Measurements from ENCODE around the gene NFATC2IP. TPM values are rescaled to one million over a fixed set of nuclear protein-coding genes. Genes with fewer than 3 reads are reported as not detected.

The NFATC2IP gene
- total and polyA plus RNA-seq, 2 of the 8 experiments (the other 6 are each of a cell fraction or from before 2014, with no cell fraction given), result 54.4 to 71.5 TPM

DNA sequence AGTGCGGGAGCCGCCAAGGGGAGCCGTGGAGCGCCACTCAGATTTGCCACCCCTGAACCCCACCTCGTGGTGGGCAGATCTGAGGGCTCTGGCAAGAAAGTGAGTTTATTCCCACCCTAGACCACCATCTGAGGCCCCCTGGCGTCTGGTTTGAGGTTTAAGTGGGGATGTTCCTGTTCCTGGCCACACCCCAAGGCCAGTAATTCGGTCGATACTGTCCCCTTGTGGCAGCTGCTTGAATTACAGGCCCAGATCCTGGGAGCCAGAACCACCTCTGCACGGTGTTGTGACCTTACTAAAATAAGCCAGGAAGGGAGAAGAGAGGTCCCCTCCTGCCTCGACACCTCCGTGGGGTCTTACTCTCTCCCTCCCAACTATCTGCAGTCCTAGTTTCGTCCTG is 30.8 kb downstream of the NFATC2IP start:
- no peak for FAIRE-seq
- H3K9ac ChIP-seq (replicated peaks in 1 of 4; ENCODE audit: extremely low read depth in 1 of 4, low read depth in 3 of 4, low read length in 3 of 4), result no peak overlapping the region

More for the DNA sequence above, 30.8 kb downstream of the NFATC2IP start:
- ChIA-PET CTCF (ENCODE audit: partially characterized antibody) (interaction anchor here (1.1 to 2.8 kb wide), 8 partner anchors 8 to 117 kb away, joined by 3 to 13 read pairs (median 4); no protein-coding TSS in a partner anchor), POLR2A (ENCODE audit: partially characterized antibody) (interaction anchor here (1.1 to 2.0 kb wide), 3 partner anchors 8 to 12 kb away, joined by 3 to 5 read pairs (median 3); no protein-coding TSS in a partner anchor)
- H3K27ac ChIP-seq (ENCODE audit: low read depth, low read length), result no peak overlapping the region
- no peak overlapping the region for H2BK12ac ChIP-seq (ENCODE audit: low read depth, low read length)
- H3K4me1 ChIP-seq (replicated peaks in 1 of 4; ENCODE audit: control insufficient read depth in 3 of 4, insufficient read depth in 4 of 4, low read length in 3 of 4), result no peaks in the 10 kb centered on the region
- peaks cover 2 to 3% of the 10 kb centered on the region in 2 experiments for H4K20me1 ChIP-seq (replicated peaks in 1 of 2; ENCODE audit: control insufficient read depth in 1 of 2, insufficient read depth in 2 of 2, low read length in 2 of 2)
- H2AK5ac ChIP-seq (ENCODE audit: low read depth, low read length), result no peak overlapping the region
- H3K4me2 ChIP-seq (ENCODE audit: insufficient read depth in 1 of 2, low read depth in 2 of 2, low read length in 2 of 2), result no peak overlapping the region
- peaks cover 0 to 16% (median 5%) of the 10 kb centered on the region in 4 experiments; a peak in 5 of 8 replicates for H3K36me3 ChIP-seq (ENCODE audit: control insufficient read depth in 2 of 4, insufficient read depth in 4 of 4, low read length in 3 of 4)
- H3K4me3 ChIP-seq (ENCODE audit: extremely low read depth in 1 of 4, insufficient read depth in 2 of 4, low read depth in 3 of 4, low read length in 4 of 4), result no peak overlapping the region
- no peak overlapping the region for H4K8ac ChIP-seq (ENCODE audit: extremely low read depth, insufficient read depth, low read length)
- no peak overlapping the region for H3K56ac ChIP-seq (replicated peaks; ENCODE audit: insufficient read length, low read depth, low read length)
- no peaks in the 10 kb centered on the region for H3K27me3 ChIP-seq (replicated peaks in 1 of 4; ENCODE audit: control insufficient read depth in 3 of 4, extremely low read depth in 1 of 4, insufficient read depth in 3 of 4, low read length in 3 of 4)
- peaks cover 4% of the 10 kb centered on the region; the same call in 1 of the 2 replicates for H3K79me1 ChIP-seq (ENCODE audit: low read depth, low read length)
- WGBS, 2 experiments (ENCODE audit: extremely low coverage in 1 of 2, insufficient coverage in 1 of 2, insufficient read length in 1 of 2, insufficient replicate concordance in 2 of 2, low coverage in 1 of 2, low lambda C conversion rate in 2 of 2, missing lambda C conversion rate in 1 of 2), result 90% methylated on average over 11 of the region's 12 CpGs; no CpG with 5 or more reads in 1 of the 2 experiments
- no peak overlapping the region for H2BK20ac ChIP-seq (ENCODE audit: low read length)
- no peaks in the 10 kb centered on the region for H3K23me2 ChIP-seq (ENCODE audit: low read depth, low read length)
- no peak overlapping the region for H3K14ac ChIP-seq (ENCODE audit: insufficient read length)
- no peak overlapping the region for H3K18ac ChIP-seq (ENCODE audit: extremely low read depth, low read length)
- no peak overlapping the region for H3K23ac ChIP-seq (ENCODE audit: insufficient read length)
- no peak overlapping the region for H4K91ac ChIP-seq (replicated peaks; ENCODE audit: insufficient read length, low read length)
- H3K4ac ChIP-seq (replicated peaks; ENCODE audit: insufficient read length, low read depth, low read length), result no peak overlapping the region
- peaks cover 5 to 7% of the 10 kb centered on the region in 2 experiments; a peak in 2 of 4 replicates for H3K9me3 ChIP-seq (ENCODE audit: insufficient read depth in 2 of 2, low read depth in 1 of 2, low read length in 1 of 2)
- H2AFZ ChIP-seq (ENCODE audit: low read length), result no peak overlapping the region
- H2BK120ac ChIP-seq (replicated peaks; ENCODE audit: low read depth, low read length), result no peak overlapping the region
- no peak for TF ChIP-seq POLR2AphosphoS5 (IDR thresholded peaks at IDR 0.05; ENCODE audit: low read depth, low read length)
- no peak for TF ChIP-seq CHD2 (IDR thresholded peaks at IDR 0.05; ENCODE audit: low read length)
- peak; percentile 43 to 50; a peak in 3 of 4 replicates for TF ChIP-seq RAD21 (IDR thresholded peaks at IDR 0.05 in 1 of 2, conservative IDR thresholded peaks at IDR 0.05 in 1 of 2; ENCODE audit: low read depth in 2 of 2, low read length in 2 of 2)
- TF ChIP-seq, protein P1, sequence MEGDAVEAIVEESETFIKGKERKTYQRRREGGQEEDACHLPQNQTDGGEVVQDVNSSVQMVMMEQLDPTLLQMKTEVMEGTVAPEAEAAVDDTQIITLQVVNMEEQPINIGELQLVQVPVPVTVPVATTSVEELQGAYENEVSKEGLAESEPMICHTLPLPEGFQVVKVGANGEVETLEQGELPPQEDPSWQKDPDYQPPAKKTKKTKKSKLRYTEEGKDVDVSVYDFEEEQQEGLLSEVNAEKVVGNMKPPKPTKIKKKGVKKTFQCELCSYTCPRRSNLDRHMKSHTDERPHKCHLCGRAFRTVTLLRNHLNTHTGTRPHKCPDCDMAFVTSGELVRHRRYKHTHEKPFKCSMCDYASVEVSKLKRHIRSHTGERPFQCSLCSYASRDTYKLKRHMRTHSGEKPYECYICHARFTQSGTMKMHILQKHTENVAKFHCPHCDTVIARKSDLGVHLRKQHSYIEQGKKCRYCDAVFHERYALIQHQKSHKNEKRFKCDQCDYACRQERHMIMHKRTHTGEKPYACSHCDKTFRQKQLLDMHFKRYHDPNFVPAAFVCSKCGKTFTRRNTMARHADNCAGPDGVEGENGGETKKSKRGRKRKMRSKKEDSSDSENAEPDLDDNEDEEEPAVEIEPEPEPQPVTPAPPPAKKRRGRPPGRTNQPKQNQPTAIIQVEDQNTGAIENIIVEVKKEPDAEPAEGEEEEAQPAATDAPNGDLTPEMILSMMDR (IDR thresholded peaks at IDR 0.05; ENCODE audit: control extremely low read depth in 1 of 3, insufficient read depth in 1 of 3, low read depth in 1 of 3, low read length in 3 of 3), result peak; percentile 85 to 94 (median 88)
- H2BK5ac ChIP-seq (ENCODE audit: low read depth, low read length), result no peak overlapping the region
- peak in 1 of 2 experiments; percentile 90 for DNase-seq (ENCODE audit: low read depth in 1 of 2, low spot score in 2 of 2)
- no peak overlapping the region for H4K5ac ChIP-seq (ENCODE audit: insufficient read length, low read depth, low read length)
- H2BK15ac ChIP-seq (ENCODE audit: low read length), result no peak overlapping the region
- no peaks in the 10 kb centered on the region for H3K79me2 ChIP-seq (ENCODE audit: control insufficient read depth in 1 of 2, insufficient read depth in 2 of 2, low read length in 2 of 2)

Measured in H1 (cell line).